ENCODE data around the gene SERPIND1.
"Not testable (repeated sequence)": the region's sequence is repeated elsewhere in the genome, so short reads cannot be mapped to it uniquely, and the experiment has no call there.

SERPIND1 gene

DNA sequence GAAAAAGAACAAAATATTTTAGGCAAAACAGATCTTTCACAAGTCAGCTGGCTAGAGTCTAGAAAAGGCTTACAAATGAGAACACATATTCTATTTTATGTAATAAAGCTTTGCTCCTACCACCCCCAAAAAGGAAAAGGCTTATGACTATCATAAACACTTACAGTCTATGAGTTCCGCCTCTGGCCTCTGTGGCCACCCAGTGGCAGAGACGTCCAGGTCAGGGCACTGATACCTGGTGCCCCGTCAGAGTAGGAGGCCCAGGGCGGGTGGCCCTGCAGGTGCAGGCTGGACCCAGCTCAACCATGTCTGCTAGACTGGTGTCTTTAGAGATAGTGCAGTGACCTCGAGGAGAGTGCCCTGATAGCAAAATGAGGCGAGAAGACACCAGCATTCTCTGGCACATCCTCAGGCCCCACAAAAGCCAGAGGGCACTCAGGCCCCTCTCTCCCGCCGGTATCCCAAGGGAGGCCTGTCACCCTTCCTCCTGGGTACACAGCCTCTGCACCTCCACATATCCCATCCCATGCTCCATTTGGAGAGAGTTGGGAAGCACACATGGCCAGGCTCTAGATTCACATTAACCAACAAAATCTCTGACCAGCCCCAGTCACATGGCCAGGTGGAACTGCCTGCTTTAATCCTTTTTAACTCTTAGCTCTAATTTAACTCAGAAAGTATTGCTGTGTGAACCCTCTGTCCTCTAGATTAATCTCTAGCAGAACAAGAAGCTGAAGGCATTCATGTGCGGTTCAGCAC is 27.3 kb upstream of the SERPIND1 start:
- DNase-seq (ENCODE audit: low read depth): no peak

DNA sequence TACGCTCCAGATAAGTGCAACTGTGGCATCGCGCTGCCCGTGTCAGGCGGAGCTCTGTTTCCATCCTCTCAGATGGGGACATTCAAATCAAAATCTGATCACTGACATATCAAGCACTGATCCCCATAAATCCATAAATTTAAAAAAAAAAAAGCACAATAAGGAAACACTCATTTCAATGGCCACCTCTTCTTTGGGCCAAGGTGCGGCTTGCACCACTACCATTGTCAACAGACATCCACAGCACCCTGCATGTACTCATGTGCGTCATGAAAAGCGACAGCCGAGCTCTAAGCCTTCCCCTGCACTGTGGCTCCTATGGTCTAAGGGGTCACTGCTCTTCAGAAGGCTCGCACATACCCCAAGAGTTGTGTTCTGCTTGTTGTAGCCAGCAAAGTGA is 26.7 kb upstream of the SERPIND1 start:
- no peak for DNase-seq (ENCODE audit: low read depth)

DNA sequence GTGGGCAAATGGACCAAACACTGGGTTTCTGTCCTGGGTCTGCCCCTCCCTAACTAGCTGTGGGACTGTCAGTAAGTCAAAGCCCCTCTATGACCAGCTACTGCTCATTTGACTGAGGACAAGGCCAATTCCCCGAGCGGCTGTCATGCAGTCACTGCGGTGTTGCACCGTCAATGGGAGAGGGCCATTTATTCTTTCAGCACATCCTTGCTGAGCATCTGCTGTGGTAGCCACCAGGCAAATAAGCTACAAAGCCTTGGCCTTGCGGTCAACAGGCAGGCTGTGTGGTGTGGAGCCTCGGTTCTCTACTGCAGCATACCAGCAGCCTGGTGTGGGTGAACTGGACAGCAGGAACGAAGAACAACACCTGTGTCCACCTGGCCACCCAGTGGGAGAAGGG is 25.8 kb upstream of the SERPIND1 start:
- DNase-seq (ENCODE audit: low read depth): no peak

DNA sequence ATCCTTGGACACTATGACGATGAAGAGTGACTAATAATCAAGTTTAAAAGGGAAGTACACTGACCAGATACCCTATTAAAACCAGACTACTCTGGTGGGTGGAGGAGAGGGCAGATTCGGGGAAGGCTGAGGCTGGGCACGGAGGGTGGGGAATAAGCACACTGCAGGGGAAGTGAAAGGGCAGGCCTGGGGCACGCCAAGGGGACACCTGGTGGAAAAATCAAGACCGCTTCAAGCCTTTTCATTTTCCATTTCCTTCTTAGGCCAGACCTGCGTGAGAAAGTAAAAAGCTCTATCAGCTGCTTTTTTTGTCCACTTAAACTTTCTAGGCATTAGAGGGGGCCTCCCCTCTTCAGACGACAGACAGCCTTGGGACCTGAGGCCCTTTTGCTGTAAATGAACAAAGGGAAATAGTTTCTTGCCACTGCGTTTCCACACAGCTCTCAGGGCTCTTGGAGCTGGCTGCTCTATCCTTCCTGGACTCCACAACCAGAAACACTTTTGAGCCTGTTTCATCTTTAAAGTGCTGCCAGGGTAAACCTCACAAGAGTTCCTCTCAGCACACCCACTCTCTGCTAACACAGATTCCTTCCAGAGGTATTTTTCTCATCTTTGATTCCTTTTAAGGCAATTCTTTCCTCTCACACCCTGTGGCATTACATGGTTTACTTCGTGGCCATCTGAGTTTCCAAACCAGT is 25.0 kb upstream of the SERPIND1 start:
- DNase-seq (ENCODE audit: low read depth): no peak

DNA sequence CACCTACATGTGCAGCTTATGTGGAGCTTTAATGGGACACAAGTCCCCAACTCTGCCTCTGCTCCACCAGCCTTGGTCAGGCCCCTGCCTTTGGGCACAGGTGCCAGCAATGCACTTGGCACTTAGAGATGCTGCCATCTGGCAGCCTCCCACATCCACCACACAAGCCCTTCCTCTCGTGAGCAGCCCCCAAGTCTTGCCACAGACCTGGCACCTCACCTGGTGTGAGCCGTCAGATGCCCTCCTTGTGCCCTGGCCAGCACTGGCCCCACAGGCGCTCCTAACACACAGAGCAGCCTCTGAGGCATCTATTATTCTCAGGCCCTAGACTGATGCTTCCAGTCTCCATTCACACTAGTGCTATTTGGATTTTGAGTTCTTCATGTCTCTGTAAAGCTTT is 24.5 kb upstream of the SERPIND1 start:
- no peak for DNase-seq (ENCODE audit: low read depth)

DNA sequence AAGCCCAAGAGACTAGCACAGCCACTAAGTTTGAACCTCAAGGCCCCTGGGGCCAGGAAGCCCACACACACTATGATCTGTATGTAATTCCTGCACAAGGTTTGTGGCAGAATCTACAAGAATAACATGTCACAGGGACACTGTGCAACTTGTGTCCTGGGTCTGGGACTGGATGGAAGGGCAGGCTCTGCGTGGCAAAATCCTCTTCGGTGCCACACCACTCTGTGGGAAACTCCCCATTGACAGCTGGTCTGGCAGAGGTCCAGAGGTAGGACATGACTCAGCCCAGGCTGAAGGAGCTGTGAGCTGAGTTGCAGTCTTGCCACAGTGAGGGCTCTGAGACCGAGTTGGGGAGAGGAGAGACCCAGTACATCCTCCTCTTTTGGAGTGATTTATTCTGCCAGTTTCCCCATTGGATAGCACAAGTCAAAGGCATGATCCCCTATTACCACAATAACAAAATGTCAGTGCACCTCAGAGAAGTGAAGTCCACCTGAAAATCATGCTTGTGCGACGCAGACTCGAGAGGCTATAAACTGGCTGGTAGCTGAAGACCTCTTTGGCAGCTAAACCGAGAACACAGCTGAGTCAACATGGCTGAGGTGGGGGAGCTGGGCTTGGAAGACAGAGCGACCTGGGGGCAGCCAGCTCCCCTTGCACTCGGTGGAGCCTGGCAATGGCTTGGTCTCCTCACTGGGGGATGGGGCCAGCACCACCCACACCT is 23.3 kb upstream of the SERPIND1 start:
- DNase-seq (ENCODE audit: low read depth): peak; percentile 19

DNA sequence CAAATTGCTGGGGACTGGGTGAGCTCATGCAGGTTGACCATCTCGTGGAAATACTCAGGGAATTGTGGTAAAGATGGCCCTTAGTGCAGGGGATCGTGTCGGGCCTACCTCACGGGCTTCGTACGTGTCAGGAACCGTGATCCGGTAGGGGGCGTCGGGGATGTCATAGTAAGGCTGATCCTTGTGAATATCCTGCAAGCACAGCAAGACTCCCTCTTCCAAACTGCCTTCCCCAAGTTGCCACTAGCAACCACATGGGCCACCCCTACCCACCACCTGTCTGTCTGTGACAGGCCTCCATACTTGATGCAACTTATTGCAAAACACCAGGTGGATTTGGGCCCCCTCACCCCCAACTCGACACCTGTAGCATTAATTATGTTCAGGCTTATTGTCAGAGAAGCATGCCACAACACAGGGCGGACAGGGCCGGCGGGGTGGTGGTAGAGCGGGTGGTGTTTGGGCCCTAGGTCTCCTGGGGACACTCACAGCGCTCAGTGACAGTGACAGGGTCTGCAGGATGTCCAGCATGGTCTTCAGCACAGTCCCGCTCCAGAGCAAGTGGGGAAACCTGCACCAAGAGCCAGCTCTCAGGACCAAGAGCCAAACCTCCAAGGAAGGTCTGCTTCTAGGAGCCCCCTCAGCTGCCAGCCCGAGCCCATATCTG is 22.6 kb upstream of the SERPIND1 start:
- no peak for DNase-seq (ENCODE audit: low read depth)

DNA sequence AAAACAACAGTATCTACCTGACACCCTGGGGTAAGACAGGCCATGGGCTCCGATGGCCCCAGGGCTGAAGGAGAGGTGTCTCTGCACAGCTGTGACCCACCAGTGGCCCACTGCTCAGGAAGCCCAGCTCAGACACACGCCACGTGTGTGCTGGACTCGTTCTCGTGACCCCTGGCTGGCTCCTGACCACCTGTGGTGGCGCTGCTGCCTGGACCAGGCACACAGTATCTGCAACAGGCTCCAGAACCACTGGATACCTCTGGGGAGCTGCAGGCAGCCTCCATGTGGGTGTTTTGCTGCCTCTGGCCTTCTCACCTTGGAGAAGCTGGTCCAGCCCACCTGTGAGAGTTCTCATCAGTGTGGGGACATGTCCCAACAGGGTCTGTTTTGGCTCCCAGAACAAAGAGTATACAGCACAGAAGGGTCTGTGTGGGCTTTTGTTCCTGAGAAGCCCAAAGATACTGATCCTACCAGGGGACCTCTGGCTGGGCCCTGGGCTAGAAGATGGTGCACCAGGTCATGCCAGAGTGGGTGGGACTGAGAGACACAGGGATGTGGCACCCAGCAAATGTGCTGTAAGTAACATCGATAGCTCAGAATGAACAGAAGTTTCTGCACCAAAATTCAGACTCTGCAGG is 21.7 kb upstream of the SERPIND1 start:
- no peak for DNase-seq (ENCODE audit: low read depth)

DNA sequence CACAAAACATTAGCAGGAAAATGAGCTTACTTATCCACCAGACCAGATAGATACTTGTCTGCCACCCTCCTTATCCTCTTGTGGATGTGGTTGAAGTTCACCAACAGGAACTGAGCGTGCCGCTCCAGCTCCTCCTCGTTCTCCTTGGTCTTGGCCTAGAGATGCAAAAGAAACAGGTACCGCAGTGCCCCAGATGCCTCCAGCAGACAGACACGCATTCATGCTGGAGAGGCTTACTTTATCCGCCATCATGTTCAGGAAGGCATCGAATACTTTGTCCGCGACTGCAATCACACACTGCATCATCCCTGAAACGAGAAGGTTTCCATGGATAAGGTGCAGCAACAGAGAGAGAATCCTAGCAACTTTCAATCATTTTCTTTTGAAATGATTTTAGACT is 21.0 kb upstream of the SERPIND1 start:
- DNase-seq (ENCODE audit: low read depth): no peak

DNA sequence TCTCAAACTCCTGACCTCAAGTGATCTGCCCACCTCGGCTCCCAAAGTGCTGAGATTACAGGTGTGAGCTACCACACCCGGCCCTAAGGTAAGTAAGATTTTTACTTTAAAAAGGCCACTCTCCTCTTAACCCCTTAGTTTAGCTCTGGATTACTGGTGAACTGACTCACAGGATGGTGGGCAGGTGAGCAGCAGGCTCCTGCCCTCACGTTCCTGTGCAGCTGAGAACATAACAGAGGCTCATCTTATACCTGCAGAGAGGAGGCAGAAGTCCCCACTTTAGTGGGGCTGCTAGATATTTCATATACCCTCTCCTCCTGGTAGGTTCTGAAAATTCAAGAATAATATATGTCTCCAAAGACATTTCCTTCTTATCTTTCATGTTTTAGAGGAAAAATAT is 17.1 kb upstream of the SERPIND1 start:
- no peak for DNase-seq (ENCODE audit: low read depth)

DNA sequence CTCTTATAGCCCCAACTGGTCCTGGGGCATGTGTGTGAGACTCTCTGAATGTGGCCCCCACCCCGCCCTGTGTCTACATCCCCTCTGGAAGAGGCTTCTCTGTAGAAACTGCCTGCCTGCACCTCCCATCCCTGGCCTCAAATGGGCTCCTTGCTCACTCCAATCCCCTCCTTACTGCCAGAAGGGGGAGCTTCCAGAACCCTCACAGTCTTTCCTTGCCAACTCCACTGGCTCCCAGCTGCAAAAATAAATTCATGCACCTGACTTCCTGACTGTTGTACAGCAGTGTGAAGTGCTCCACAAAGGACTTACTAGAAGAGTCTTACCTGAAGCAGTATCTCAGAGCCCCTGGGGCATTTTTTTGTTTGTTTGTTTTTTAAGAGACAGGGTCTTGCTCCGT is 15.2 kb upstream of the SERPIND1 start:
- no peak for DNase-seq (ENCODE audit: low read depth)

DNA sequence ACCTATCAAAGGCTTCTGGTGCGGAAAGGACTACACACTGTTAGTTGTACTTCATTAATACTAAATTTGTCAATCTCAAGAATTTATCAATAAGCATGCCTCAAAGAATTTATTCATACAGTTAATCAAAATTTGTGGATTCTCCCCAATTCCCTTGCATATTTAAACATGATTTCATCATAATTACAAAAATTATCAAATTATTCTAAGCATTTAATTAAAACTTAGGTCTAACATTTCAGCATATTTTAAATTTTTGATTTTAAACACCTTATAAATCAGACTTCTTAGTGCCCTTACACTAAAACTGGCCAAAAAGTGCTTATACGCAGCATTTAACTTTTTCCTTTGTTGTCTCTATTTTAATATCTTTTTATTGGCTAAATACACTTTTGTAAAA is 13.8 kb upstream of the SERPIND1 start:
- no peak for DNase-seq (ENCODE audit: low read depth)

DNA sequence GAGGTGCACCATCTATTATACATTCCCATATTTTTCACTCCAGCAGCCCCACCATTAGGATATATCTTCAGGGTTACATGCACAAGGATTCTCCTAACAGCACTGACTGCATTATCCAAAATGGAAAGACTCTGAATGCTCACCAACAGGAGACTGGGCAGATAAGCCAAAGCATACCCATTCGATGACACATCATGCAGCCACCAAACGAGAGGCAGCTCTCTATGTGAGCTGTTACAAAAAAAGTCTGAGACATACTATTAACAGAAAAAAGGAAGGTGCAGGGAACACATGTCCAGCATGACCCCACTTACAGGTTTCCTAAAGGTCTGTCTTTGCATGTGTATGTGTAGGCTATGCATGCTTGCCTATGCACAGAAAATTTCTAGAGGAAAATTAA is 12.4 kb upstream of the SERPIND1 start:
- no peak for DNase-seq (ENCODE audit: low read depth)

DNA sequence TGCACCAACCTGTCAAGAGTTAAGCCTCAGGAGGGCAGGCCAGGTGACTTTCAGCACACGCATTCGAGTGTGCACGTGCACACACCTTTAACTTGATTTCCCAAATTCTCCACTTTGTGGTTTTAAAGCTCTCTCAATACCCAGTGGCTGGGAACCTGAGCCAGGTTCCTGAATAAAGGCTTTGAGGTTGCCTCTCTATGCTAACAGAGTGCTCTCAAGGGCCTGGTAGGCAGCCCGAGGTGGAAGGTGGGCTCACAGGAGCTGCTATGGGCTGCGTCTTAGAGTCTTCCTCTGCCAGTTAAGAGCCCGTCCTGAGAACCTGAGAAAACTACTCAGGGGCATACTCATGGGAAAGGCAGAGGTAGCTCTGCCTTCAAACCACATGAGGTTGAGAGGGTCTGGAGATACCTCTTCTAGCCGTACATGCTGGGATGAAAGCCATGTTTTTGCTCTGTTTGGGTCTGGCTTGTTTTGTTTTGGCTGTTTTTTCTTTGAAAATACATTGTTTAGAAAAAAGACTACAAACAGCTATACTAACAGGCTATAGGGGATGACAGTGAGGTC is 11.6 kb upstream of the SERPIND1 start:
- DNase-seq (ENCODE audit: low read depth): no peak

DNA sequence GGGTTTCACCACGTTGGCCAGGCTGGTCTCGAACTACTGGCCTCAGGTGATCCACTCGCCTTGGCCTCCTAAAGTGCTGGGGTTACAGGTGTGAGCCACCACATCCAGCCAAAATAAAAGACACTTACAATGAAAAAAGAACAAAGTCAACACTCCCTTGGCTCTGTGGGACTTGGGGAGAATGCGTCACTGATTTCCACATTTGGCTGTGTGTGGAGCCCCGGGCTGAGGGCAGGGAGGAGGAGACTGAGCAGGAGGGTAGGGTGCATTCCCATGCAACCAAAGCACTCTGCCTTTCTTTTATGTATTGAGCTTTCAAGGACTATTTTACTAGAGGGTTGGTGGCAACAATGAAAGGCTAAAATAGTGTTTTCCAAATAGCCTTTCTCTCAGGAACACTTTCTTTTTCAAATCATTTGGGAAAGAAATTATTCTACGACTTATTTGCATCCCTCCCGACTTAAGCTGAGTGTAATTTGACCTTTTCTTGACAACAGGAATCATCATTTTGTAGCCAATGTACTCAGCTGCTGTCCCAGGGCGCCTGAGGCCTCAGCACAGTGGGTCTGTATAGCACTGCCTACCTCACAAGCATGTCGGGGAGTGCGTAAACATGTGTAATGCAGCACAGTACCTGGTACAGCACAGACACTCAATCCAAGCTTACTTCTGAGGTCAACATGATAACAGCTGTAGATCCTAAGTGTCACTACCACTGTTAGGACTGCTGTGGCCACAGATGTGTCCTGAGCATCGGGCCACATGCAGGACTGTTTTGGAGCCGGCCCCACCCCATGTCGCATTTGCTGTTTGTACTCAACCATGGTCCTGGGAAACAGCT is 10.1 kb upstream of the SERPIND1 start:
- no peak for DNase-seq (ENCODE audit: low read depth)

DNA sequence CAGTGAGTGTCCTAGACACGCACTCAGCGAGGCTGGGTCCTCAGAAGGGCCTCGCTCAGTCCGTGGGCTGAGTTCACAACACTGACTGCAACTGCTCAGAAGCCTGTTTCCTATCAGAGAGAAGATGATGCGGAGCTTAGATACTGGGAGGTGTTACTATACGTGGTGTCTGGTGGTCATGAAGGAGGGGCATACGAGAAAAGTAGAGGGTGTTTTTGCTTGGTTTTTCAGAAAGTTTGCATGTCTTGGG is 9.5 kb upstream of the SERPIND1 start:
- no peak for DNase-seq (ENCODE audit: low read depth)

DNA sequence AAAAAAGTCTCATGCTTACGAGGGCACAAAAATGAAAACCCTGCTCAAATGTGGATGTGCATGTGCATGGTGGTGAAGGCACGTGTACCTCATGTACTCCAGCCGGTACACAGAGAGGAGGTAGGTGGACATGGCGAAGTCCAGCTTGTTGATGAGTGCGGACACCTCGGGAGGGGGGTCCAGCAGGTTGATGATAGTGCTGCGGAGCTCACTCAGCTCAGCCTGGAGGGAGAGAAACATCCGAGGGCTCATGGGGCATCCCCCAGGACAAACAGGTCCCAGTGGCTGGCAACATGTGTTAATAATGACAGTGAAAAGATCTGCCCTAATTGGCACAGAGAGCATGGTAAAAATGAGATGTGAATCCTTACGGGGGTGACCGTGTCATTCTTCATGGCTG is 9.2 kb upstream of the SERPIND1 start:
- no peak for DNase-seq (ENCODE audit: low read depth)

DNA sequence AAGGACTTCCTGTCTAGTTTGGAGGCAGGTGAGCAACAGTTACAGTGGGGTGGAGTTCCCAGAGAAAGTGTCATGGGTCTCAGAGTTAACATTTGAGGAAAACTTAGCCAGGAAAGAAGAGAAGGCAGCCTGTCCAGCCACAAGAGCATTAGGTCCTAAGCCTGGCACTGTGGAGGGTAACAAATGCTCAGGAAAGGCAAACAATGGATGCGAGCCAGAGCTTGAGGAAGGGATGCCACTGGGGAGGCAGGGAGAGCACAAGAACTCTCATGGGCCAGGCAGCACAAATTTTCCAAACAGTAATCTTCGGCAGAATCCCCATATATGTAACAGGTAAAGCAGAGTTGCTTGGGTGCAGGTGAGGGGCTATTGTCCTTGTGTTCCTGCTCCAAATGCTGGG is 8.0 kb upstream of the SERPIND1 start:
- no peak for DNase-seq (ENCODE audit: low read depth)

DNA sequence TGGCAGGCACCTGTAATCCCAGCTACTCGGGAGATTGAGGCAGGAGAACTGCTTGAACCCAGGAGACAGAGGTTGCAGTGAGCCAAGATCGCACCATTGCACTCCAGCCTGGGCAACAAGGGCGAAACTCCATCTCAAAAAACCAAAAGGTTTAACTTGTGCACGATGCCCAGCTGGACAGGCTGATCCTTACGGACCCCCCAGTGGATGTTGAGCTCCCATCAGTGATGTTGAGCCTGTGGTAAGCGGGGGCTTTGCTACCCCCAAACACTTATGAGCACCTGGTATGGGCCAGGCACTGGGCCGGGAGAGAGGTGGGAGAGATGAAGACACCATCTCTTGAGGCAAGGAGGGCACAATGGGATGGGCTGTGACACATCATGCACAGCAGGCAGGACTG is 7.4 kb upstream of the SERPIND1 start:
- no peak for DNase-seq (ENCODE audit: low read depth)

DNA sequence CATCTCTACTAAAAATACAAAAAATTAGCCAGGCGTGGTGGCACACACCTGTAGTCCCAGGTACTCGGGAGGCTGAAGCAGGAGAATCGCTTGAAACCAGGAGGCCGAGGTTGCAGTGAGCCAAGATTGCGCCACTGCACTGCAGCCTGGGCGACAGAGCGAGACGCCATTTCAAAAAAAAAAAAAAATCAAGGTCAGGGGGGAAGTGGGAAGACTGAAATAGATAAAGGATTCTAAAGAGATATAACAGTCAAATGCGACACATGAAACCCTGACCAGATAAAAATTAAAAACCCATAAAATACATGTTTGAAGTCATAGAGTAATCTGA is 4.5 kb upstream of the SERPIND1 start:
- not testable (repeated sequence) for DNase-seq (ENCODE audit: low read depth)

DNA sequence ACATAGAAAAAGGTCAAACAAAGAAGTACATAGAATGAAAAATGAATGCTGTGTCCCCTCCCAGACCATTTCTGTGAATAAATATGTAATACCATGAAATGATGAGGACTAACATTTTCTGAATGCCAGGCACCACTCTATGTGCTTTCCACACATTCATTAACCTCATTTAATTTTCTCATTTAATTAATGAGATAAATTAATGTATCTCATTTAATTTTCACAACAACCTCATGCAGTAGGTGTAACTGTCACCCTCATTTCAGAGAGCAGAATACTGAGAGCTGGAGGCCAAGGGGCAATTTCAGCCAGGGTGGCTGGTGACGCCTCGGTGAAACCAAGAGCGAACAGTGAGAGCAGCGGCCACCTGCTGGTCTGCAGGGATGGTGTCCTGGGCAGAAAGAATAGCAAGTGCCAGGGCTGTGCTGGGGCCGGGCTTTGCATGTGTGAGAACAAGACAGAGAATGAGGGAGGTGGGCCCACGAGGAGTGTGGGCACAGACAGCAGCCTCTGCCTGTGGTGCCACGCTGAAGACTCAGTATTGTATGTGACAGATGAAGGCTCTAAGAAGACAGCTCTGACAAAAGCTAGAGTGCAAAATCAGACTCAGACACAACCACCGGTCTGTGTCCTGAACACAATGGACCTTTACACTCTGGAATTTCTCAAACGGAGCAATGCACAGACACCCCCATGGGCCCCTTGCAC is 1.8 kb upstream of the SERPIND1 start:
- DNase-seq (ENCODE audit: low read depth): no peak

All from stimulated activated CD8-positive, alpha-beta memory T cell treated with anti-CD3 and anti-CD28 coated beads, Interleukin-4, amount 100 ng/mL, for 24 hours (primary cell).